DMS53 (cell line): Measurements from ENCODE around the gene SAP25.
"Not testable (repeated sequence)": the region's sequence is repeated elsewhere in the genome, so short reads cannot be mapped to it uniquely, and the experiment has no call there.

Experiments
- DNase-seq: peaks from one replicate; lab custom pipeline; 2025; lab: John Stamatoyannopoulos, UW

Gene SAP25

DNA sequence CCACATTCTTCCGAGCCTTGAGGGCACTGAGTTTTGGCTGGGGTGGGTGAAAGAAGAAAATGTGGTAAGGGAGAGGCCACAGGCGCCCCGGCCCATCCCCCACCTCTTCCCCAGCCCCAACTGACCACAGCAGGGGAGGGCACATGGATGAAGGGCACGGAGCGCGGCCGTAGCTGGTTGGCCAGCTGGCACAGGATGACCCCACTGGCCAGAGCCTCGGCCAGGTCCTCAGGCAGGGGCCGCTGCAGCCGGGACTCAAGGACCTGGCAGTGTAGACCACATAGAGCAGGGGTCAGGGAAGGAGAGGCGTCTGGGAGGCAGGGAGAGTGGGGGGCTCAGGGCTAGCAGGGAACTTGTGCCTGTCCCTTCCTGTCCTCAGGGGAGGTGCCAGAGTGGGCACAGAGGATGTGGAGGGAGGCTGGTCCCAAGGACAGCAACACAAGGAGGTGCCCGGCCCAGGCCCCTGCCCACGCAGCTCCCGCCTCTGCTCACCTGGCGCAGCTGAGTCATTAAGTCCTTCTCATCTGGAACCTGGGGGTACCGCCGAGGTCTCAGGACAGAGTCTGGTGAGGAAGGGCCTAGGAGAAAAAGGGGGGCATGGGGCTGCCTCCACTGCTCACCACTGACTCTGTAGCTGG is 2.2 kb upstream of the SAP25 start:
- DNase-seq, result no peak

DNA sequence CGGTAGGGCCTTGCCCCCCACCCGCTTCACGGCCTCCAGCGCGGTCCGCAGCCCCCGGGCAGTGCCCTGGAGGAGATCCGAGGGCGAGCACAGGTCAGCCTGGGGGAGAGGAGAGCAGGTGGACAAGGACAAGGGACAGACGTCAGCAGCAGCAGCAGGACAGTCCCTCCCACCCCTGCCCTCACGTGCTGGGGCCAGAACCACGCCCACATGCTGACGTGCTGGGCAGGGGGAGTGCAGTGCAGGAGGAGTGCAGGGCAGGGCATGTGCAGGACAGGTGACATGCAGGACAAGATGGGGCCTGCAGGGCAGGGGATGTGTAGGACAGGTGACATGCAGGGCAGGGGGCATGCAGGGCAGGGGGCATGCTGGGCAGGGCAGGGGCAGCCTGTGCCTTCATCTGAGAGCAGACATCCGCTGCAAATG is 1.5 kb upstream of the SAP25 start:
- DNase-seq, result peak; percentile 83

DNA sequence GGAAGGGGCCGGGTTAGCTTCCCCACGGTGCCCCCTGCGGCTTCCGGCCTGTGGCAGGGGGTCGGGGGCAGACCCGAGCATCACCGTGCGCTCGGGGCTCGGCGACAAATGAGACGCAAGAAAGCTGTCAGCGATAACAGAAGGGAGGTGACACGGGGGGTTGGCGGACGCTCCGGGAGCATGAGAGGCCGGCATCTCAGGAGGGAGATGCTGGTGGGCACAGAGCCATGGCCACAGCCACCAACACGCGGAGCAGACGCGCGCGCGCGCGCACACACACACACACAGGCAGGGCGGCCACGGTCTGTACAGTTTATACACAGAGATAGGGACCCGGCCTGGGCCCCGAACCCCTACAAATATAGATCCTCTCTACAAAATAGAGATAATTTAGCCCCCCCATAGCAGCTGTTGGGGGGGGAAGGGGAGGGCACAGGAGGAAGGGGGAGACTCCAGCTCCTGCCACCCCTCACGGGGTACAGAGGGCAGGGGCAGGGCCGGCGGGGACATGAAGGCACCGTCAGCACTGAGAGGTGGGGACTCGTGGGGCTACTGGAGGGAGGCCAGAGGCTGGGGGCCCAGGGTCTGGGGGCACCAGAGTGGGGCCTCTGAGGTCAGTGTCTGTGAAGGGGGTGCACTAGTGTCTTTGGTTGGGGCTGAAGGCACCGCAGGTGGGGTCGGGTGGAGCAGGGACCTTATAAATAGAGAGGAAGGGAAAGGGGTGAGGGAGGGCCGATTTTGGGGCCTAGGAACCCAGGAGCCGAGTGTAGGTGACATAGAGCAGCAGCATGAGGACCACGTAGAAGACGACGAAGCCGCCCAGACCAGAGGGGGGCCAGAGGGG is 884 bp upstream of the SAP25 start:
- DNase-seq, result no peak

DNA sequence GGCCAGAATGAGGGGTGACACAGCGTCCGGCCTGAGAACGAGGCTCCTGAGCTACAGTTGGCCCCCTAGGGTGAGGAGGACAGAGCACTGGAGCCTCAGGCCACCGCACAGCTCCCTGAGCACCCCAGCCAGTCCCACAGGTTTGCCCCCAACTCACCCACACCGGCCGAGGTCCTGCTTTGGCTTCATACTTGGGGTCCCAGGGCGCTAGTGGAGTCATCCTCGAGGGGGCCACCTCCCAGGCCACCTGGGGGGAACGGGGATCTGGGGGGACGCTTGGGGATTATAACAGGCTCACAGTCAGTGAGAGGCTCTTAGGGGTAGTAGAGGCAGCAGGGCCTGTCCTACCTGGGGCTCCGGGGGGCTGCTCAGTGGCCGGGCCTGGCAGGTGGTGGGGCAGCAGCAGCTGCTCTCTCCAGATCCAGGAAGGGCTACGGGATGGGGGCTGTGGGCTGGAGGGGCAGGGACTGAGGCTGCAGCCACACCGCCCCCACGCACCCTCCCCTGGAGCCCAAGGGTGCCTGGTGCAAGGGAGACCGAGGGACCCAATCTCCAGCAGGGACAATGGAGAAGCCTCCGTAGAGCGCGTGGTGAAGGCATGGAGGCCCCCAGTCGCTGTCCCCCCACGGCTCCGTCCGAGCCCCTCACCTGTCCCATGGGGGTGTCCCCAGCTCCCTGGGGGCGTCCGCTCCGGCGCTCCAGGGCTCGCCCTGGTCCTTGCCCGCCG is 588 bp downstream of the SAP25 start:
- no peak for DNase-seq

DNA sequence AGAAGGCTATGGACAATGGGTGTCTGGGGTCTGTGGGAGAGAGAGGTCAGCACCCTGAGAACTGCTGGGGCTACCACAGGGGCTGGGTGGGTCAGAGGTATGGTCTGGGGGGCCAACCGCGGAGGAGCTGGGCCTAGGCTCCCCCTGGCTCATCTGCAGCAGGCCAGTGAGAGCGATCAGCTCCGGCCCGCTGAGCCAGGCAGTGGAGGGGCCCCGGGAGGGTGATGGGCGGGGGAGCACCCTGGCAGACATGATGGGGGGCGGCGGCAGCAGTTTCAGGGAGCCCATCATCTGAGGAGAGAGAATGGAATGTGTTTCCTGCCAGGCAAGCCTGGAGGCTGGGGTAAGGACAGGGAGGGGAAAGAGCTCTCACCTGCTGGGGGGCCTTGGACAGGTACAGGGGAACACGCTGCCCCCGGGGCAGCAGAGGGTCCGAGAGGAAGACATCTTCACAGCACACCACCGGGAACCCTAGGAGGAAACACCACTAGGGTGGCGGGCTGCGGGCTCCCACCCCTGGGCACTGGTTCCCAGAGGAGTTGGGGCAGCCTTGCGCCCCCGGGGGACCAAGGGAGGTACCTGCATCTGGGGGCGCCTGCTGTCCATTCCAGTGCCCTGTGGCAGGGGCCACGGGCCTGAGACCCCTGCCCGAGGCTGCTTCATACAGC is 1.3 kb downstream of the SAP25 start:
- no peak for DNase-seq

DNA sequence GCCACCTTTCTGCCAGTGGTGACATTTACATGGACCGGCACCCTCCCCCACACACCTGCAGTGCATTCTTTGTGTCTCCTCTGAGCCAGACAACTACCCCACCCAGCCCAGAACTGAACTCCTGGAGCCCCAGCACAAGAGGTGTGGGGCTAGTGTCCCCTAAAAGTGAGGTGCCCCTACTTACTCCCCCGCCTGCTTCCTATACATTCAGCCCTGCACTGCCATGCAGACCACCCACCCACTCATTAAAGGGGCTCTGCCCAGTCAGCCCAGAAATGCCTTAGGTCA is 1.9 kb downstream of the SAP25 start:
- peak; percentile 53 for DNase-seq

DNA sequence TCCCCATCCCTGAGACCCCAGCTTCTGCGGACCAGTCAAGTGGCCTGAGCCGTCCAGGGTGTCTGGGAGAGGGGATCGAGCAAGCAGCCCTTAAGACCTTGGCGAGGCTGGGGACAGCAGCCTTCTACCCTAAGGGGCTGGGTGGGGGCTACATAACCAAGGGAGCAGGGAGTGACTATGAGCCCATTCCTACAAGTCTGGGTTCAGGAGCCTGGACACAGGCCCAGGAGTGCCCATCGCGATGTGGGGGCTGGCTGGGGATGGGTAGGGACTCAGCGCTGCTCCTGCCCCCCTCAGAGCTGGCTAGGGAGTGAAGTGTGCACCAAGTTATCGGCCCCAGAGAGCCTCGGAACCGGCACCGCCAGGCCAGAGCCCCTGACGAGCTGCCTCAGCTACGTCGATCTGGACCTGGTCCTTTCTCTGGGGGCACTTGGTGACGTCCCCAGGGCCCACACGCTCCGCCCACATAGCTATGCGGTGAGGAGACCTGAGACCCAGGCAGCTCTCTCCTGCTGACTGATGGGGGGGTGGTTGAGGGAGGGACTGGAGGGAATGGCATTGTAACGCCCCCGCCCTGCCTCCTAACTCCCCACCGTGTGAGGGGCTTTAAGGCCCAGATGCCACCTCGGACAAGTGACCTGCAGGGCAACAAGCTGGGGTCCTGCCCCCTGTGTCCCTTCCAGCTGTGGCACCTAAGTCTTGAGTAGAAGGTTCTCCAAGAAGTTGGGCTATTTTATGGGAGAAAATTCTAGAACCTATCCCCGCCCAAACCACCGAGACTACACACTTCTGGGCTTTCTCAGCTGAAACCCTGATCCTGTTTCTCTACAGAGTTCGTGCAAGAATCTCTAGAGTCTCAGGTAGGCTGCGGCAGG is 2.5 kb downstream of the SAP25 start:
- no peak for DNase-seq

DNA sequence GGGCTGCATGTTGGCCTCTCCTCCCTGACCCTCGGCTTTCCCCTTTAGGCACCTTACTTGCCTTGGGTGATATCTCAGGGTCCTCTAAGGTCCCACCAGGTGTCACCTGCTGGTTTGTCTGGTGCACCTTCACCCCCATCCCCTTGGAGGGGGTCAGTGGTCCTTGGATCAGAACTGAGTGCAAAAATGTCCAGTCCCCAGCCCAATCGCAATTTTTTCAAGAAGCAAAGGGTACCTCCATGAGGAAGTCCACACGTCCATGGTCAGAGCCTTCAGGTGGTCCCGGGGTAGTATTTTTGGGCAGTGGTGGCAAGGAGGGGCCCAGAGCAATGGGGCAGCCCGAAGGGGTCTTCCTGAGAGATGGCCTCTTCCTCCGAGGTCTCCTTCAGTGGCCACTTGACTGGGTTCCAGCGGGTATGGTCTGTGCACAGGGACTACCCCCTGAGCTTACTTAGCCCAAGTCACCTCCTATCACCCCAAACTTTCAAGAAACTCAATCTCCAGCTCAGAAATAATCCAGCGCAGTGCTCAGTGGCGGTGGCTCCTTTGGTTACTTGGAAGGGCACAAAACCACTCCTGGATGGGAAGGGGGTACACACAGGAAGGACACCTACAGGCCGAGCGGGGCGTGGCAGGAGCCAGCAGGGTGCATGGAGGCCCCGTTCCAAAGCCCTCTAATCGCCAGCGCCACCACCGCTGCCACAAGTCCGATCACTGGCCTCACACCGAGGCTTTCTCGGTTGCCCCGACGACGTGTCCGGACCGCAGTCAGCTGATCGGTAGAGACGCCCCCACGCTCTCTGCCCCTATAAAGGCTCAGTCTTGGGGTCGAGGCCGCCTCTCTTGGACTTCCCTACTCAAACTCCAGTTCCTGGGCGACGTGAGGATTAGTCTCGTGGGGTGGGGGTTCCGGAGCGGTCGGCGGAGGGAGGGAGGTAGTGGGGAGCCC is 4.5 kb downstream of the SAP25 start:
- DNase-seq, result peak; percentile 88

DNA sequence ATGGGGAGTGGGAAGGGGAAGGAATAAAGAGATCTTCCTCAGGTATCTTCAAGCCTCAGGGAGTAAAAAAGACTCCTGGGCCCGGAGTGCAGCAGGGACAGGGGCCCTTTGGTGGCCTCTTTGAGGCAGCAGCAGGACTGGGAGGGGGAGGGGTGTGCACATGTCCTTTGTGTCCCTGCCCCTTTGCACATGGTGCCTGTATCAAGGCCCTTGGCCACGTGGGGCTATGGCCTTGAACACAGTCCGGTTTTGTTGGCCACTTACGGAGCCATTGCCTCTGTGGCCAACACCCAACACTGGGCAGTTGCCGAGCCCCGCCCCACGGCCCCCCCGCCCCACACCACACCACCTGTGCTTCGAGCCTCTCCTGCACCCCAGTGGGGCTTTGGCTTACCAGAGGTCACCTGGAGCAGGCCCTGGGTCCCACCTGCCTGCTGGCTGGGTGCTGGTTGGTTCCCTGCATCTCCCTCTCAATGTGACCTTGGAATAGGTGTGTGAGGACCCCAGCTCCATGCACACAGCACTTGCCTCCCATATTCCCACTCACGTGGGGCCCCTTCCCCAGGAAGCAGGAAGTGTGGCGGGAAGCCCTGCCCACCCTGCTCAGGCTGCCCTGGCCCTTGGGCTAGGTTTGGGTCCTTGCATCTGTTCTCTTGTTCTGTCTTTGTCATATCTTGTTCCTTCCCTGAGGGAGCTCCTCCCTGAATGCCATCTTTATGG is 5.4 kb downstream of the SAP25 start:
- DNase-seq, result peak; percentile 87

DNA sequence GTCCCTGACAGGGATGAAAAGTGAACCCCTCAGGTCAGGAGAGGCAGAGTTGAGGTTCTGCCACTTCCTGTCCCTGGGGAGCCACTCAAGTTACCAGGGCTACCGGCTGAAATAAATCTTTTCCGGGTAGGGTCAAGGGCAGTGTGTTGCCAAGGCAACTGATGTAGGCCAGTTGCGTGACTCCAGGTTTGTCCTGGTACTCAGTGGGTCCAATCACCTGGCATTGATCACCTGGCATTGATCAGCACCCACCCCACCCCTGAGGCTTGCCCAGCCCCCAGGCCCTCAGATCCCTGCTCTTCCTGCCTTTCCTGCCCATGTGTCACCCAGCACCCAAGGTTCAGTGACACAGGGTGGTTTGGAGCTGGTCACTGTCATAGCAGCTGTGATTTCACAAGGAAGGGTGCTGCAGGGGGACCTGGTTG is 5.9 kb downstream of the SAP25 start:
- DNase-seq, result peak; percentile 95

DNA sequence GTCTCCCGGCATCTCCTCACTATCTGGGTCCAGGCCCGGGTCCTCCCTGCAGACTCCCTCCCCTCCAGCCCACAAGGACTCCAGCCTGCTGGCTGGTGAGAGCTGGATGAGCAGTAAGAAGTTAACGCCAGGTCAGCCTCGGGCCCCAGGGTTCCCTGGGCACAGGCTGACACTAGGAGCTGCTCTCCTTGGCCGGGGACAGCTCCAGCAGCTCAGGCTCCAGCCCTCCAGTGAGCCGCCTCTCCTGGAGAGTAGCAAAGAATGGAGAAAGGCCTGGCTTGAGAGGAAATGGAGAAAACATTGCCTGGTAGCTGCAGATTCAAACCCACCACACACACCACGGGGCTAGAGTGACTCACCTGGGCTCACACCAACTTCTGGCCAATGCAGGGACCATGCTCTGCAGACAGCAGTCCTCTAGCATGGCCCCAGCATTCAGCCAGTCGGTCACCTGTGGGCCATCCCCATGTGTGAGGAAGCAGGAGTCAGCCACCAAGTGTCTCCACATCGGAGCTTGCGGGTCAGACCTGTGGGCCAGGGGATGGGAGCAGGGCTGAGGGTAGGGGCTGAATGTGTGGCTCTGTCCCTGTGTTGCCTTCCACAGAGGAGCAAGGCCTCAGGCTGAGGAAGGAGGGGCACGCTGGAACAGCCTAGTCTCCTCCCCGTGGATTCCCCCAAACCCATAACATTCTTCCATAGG is 6.5 kb downstream of the SAP25 start:
- peak; percentile 69 for DNase-seq

DNA sequence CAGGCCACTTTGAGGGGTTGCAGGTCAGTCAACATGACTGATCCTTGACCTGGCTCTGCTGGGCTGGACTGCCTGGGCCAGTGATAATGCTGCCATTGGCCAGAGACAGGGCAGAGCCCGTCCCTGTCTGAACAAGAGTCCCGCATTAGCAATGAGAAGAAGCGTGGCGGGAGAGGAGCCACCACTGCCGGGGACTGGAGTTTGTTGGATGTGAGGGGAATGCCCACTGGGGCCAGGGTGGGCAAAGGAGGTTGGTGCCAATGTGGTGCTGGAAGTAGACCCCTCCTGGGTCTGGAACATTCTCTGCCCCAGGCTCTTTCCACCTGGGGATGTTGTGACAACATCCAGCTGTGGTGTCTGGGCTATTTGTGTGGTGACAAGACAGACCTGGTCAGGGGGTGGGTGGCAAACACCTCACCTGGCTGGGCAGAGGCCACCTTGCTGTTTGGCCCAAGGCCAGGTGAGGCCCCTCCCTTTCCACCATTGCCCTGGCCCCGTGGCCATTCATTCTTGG is 7.6 kb downstream of the SAP25 start:
- DNase-seq, result no peak

DNA sequence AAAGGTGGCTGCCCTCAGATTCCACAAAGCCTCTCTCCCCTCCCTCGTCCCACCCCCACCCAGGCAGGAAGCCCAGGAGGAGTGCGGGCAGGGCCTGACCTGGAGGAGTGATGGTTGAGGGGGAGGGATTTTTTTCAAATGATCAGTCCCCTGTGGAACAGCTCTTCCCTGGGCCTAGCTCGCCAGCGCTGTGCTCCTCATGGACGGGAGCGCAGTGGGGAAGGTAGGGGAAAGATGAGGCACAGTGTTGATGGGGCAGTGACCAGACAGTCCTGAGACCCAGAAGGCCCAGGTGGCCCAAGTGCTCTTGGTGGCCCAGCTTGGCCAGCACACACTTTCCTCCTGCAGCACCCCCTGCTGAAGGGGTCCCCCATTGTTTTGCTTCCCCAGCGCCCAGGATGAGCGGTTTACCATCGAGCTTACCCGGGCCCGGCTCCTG is 8.5 kb downstream of the SAP25 start:
- no peak for DNase-seq

DNA sequence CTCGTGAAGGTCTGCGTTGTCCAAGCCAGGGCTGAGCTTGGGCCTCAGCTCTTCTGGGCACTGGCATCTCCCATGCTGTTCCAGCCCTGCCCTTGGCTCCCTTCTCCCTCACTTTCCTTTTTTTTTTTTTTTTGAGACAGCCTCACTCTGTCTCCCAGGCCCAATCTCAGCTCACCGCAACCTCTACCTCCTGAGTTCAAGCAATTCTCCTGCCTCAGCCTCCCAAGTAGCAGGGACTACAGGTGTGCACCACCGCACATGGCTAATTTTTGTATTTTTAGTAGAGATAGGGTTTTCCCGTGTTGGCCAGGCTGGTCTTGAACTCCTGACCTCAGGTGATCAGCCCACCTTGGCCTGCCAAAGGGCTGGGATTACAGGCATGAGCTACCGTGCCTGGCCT is 9.3 kb downstream of the SAP25 start:
- DNase-seq, result not testable (repeated sequence)

DNA sequence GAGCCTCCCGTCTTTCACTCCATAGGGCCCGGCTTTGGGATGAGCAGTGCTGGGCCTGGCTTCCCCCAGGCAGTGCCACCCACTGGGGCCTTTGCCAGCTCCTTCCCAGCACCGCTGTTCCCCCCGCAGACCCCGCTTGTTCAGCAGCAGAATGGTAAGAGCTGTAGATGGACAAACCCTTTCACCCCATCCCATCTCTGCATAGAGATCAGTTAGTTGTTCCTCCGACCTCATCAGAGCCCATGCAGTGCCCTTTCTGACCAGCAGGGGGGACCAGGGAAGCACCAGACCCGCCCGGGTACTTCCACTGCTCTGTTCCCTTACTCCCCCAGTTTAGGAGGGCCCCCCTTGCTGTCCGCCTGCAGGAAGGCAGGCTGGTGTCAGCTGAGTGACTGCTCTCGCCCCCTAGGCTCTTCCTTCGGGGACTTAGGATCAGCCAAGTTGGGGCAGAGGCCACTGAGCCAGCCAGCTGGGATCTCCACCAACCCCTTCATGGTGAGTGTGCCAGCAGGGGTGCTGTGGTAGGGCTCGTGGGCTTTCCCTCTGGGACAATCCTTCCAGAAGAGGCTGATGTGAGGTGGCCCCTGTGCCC is 9.8 kb downstream of the SAP25 start:
- peak; percentile 86 for DNase-seq

DNA sequence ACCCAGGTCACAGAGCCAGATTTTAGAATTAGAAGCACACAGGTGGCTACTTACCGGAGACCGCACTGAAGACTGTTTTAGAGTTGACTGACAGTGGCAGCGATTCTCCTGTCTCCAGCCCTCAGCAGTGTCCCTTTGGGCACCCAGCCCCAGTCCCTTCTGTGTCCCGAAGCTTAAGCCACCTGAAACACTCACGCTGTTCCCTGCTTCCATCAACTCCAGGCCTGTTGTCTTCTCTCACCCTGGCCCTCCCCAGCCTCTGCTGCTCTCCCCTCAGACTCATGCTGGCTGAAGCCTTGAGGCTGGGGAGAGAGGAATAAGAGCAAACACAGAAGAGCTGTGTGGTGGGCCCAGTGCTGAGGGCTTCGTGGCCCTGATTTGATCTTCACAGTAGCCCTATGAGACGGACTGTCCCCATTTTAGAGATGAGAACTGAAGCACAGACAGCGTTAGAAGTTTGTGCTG is 10.6 kb downstream of the SAP25 start:
- DNase-seq, result no peak

DNA sequence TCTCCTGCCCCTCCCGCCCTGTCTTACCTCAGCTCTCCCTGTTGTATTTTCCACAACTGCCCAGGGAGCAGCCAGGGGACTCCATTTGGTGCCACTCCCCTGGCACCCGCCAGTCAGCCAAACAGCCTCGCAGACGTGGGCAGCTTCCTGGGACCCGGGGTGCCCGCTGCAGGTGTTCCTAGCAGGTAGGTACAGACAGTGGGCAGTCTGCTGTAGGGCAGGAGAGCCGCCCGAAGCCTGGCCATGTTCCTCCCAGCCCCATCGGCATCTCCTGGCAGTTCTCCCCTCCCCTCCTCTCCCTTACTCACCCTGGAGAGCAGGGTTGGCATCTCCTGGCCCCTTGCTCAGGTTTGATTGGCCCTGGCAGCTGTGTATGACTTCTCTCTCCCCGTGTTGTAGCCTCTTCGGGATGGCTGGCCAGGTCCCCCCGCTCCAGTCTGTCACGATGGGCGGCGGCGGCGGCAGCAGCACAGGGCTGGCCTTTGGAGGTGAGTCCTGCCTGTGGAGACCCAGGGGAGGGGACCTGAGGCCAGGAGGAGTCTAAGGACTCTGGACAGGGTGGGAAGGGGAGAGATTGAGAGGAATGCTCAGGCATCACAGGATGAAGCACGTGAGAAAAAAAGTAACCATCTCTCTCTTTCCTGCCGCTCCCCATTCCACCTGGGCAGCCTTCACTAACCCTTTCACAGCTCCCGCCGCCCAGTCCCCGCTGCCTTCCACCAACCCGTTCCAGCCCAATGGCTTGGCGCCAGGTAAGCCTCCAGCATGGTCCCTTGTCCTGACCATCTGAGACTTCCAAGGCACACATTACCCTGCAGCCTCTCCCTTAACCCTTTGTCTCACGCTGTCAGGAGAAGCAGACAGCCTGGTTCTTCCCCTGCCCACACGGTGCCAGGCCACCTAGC is 11.3 kb downstream of the SAP25 start:
- no peak for DNase-seq
